ENCODE measurements around the gene BLOC1S3. TPM values are rescaled to one million over a fixed set of nuclear protein-coding genes. Genes with fewer than 3 reads are reported as not detected.
"Not testable (repeated sequence)": the region's sequence is repeated elsewhere in the genome, so short reads cannot be mapped to it uniquely, and the experiment has no call there.

BLOC1S3 gene
- total RNA-seq, 2 donors from 2014 or later: 15.0 to 16.7 TPM

- no peak overlapping the region for H3K27ac Mint-ChIP-seq
- ATAC-seq (no peak), DNase-seq (ENCODE audit: low spot score in 2 of 2) (no peak)
- no peaks in the 10 kb centered on the region for H3K36me3 Mint-ChIP-seq
- no peaks in the 10 kb centered on the region for H3K9me3 Mint-ChIP-seq
Measured at GRCh38 chr19:45218911-45219743, 40.5 kb downstream of the BLOC1S3 start.

- H3K36me3 Mint-ChIP-seq: no peaks in the 10 kb centered on the region
- no peak for DNase-seq (ENCODE audit: low spot score in 2 of 2)
- no peak for ATAC-seq
- no peaks in the 10 kb centered on the region for H3K9me3 Mint-ChIP-seq
- no peak overlapping the region for H3K27ac Mint-ChIP-seq
Measured at GRCh38 chr19:45222724-45223123, 44.1 kb downstream of the BLOC1S3 start.

GRCh38 chr19:45223879-45224278, 45.3 kb downstream of the BLOC1S3 start:
- no peaks in the 10 kb centered on the region for H3K36me3 Mint-ChIP-seq
- H3K9me3 Mint-ChIP-seq: no peaks in the 10 kb centered on the region
- ATAC-seq (no peak), DNase-seq (ENCODE audit: low spot score in 2 of 2) (no peak)
- H3K27ac Mint-ChIP-seq: no peak overlapping the region

DNA sequence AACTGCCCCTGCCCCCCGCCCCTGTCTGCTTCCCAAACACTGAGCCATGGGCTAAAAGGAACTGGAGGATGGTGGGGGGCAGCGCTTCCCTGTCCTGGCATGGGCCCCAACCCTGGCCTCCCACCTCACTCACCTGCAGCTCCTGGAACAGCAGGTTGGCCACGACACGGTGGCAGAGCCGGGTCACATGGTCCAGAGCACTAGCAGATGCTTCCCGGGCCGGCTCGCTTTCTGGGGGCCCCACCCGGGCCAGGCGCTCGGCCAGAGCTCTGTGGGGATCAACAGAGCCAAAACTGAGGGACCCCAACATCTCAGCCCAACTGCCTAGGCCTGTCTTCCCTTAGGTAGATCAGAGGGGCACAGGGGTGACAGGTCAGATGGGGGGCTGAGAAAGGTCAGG, 46.1 kb downstream of the BLOC1S3 start:
- no peaks in the 10 kb centered on the region for H3K36me3 Mint-ChIP-seq
- ATAC-seq (no peak), DNase-seq (ENCODE audit: low spot score in 2 of 2) (no peak)
- no peak overlapping the region for H3K27ac Mint-ChIP-seq
- no peaks in the 10 kb centered on the region for H3K9me3 Mint-ChIP-seq

DNA sequence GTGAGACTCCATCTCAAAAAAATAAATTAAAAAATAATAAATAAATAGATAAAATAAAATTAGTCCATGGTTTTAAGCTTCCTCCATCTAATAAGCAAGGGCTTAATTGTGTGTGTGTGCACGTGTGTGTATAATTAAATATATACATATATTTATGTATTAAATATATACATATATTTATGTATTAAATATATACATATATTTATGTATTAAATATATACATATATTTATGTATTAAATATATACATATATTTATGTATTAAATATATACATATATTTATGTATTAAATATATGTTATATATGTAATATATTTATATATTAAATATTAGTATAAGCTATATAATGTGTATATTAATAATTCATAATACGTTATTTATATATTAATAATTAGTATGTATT, 50.5 kb downstream of the BLOC1S3 start:
- H3K27ac Mint-ChIP-seq; ATAC-seq; DNase-seq (ENCODE audit: low spot score in 2 of 2); H3K9me3 Mint-ChIP-seq; H3K36me3 Mint-ChIP-seq: not testable (repeated sequence)

Other genes with a start within 250 kb of the BLOC1S3 start
- not detected for gene APOC4, start 236.5 kb upstream of the BLOC1S3 start, total RNA-seq
- not detected for gene APOC2, start 232.7 kb upstream of the BLOC1S3 start, total RNA-seq
- gene CLPTM1, start 223.4 kb upstream of the BLOC1S3 start, total RNA-seq: 10 to 100 TPM; 54.0 to 58.5 TPM
- 10 to 100 TPM; 31.7 to 56.5 TPM for gene RELB, start 177.3 kb upstream of the BLOC1S3 start, total RNA-seq
- 100 to 1,000 TPM; 115 to 133 TPM for gene CLASRP, start 139.7 kb upstream of the BLOC1S3 start, total RNA-seq
- gene ZNF296, start 102.3 kb upstream of the BLOC1S3 start, total RNA-seq: 1 to 10 TPM; 2.3 to 6.7 TPM
- gene GEMIN7, start 99.5 kb upstream of the BLOC1S3 start, total RNA-seq: 10 to 100 TPM in 1 of 2 donors, 1 to 10 TPM in 1; 8.3 to 54.3 TPM
- 10 to 100 TPM; 12.4 to 18.3 TPM for gene PPP1R37, start 85.6 kb upstream of the BLOC1S3 start, total RNA-seq
- gene NKPD1, start 17.8 kb upstream of the BLOC1S3 start, total RNA-seq: under 1 TPM in 1 of 2 donors, not detected in 1; 0.14 TPM
- 10 to 100 TPM; 27.2 to 36.8 TPM for gene TRAPPC6A, start 547 bp upstream of the BLOC1S3 start, total RNA-seq
- gene EXOC3L2, start 66.6 kb downstream of the BLOC1S3 start, total RNA-seq: not detected
- 10 to 100 TPM; 28.2 to 30.9 TPM for gene MARK4, start 72.5 kb downstream of the BLOC1S3 start, total RNA-seq
- gene CKM, start 144.1 kb downstream of the BLOC1S3 start, total RNA-seq: not detected
- gene KLC3, start 162.0 kb downstream of the BLOC1S3 start, total RNA-seq: under 1 TPM in 1 of 2 donors, not detected in 1; 0.35 TPM
- gene ERCC2, start 191.8 kb downstream of the BLOC1S3 start, total RNA-seq: 10 to 100 TPM; 26.3 to 27.1 TPM
- 10 to 100 TPM; 10.9 to 52.2 TPM for gene PPP1R13L, start 226.3 kb downstream of the BLOC1S3 start, total RNA-seq
- gene POLR1G, start 227.9 kb downstream of the BLOC1S3 start, total RNA-seq: 10 to 100 TPM in 1 of 2 donors, 1 to 10 TPM in 1; 6.8 to 14.1 TPM
- gene ERCC1, start 245.1 kb downstream of the BLOC1S3 start, total RNA-seq: 10 to 100 TPM in 1 of 2 donors, 1 to 10 TPM in 1; 9.7 to 60.7 TPM